ENCODE measurements around the gene RHOH. TPM values are rescaled to one million over a fixed set of nuclear protein-coding genes. Genes with fewer than 3 reads are reported as not detected.
"Not testable (repeated sequence)": the region's sequence is repeated elsewhere in the genome, so short reads cannot be mapped to it uniquely, and the experiment has no call there.

RHOH gene
- total RNA-seq, 2 experiments from 2014 or later: 122 to 146 TPM

GRCh38 chr4:40292313-40292759 is 95.5 kb downstream of the RHOH start:
- POLR2A ChIA-PET: interaction anchor here (0.6 kb wide), 1 partner anchor 10 kb away, joined by 3 read pairs; no protein-coding TSS in a partner anchor

GRCh38 chr4:40294339-40294738 is 97.5 kb downstream of the RHOH start:
- CTCF ChIA-PET: no interaction called here
- POLR2A ChIA-PET: no interaction called here

More at GRCh38 chr4:40292313-40292759, 95.5 kb downstream of the RHOH start:
- CTCF ChIA-PET: interaction anchor here (0.6 to 1.5 kb wide), 3 partner anchors 9 to 236 kb away, joined by 3 read pairs; no protein-coding TSS in a partner anchor

GRCh38 chr4:40295030-40295429 is 98.2 kb downstream of the RHOH start:
- CTCF ChIA-PET, POLR2A ChIA-PET: not testable (repeated sequence)

- ChIA-PET POLR2A (no interaction called here), CTCF (no interaction called here)
Observed at GRCh38 chr4:40295572-40295971, 98.7 kb downstream of the RHOH start.

Other genes with a start within 250 kb of the RHOH start
- gene PDS5A, start 219.1 kb upstream of the RHOH start, total RNA-seq: 100 to 1,000 TPM; 108 to 115 TPM
- gene N4BP2, start 140.2 kb upstream of the RHOH start, total RNA-seq: 10 to 100 TPM; 21.1 to 21.5 TPM
- gene CHRNA9, start 138.3 kb downstream of the RHOH start, total RNA-seq: under 1 TPM; 0.08 to 0.21 TPM